GM19438 (cell line): Measurements from ENCODE around the gene CSTB.

Experiments used
- ATAC-seq: cut with Tn5 transposase; IDR thresholded peaks from one replicate; pipeline ENCODE4 v1.9.1; 2021; ENCODE audit warnings: low read depth; ENCODE audit not compliant: unreplicated experiment

Gene CSTB

GRCh38 chr21:43752758-43753438 is 23.2 kb downstream of the CSTB start:
- ATAC-seq, result no peak

DNA sequence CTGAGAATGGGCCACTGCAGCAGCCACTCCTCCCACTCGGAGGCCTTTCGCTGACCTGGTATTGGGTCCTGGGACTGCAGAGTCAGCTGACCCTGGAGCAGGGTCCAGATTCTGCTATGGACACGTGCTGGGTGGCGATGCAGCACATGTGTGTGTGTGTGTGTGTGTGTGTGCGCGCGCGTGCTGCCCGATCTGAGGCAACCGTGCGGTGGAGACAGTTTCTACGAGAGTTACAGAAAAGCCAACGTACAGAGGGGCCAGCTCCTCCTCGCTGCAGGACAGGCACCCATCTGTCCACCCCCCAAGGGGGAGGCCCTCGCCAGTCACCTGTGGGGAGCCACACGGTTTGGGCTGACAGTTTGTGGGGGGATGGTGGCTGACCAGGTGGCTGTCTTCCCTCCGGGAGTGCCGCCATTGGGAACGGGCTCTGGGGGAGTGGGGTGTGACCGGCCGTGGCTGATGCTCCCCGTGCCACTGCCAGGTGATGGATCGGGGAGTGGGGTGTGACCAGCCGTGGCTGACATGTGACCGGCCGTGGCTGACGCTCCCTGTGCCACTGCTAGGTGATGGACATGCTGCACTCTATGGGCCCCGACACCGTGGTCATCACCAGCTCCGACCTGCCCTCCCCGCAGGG is 24.0 kb downstream of the CSTB start:
- ATAC-seq, result no peak

- no peak for ATAC-seq
These were observed 25.6 kb downstream of the CSTB start for GRCh38 chr21:43750339-43751033.

DNA sequence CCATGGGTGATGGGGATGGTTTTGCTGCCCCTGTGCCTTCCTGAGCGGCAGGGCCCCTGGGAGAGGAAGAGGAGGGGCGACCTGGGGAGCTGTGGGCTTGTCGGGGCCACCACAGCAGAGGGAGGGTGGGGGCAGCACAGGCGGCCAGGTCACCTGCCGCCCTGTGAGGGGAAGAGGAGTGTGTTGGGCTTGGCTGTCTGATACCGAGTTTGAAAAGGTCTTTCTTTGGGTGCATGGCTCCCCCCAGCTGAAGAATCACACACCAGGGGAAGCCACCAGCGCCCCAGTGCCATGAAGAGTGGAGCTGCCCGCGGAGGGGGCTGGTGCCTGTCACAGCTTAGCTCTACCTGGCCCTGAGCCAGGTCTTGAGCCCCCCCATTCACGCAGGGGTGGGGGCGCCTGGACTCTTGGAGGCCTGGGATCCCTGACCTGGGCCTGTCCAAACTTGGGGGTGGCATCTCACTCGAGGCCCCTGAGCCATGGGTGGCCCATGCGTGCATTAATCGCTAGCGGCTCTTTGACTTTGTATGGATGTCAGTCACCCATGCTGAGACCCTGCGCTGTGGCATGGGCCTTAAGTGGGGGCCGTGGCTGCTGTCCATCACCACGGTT is 26.4 kb downstream of the CSTB start:
- no peak for ATAC-seq

GRCh38 chr21:43748622-43749021 is 27.5 kb downstream of the CSTB start:
- no peak for ATAC-seq

GRCh38 chr21:43745772-43746517 is 30.2 kb downstream of the CSTB start:
- no peak for ATAC-seq

DNA sequence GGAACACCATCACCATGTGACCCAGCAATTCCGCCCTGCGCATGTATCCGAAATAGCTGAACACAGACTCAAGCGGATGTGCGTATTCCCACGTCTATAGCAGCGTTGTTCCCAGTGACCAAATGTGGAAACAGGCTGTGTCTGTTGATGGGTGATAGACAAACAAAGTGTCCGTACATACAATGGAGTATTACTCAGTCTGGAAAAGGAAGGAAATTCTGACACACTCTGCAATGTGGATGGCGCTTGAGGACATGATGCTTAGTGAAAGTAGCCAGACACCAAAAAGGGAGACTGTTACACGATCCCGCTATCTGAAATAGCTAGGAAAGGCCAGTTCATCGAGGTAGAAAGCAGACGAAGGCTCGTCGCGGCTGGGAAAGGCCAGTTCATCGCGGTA is 31.4 kb downstream of the CSTB start:
- ATAC-seq, result no peak

GRCh38 chr21:43743947-43744346 is 32.2 kb downstream of the CSTB start:
- no peak for ATAC-seq

GRCh38 chr21:43741423-43742096 is 34.5 kb downstream of the CSTB start:
- ATAC-seq, result no peak

DNA sequence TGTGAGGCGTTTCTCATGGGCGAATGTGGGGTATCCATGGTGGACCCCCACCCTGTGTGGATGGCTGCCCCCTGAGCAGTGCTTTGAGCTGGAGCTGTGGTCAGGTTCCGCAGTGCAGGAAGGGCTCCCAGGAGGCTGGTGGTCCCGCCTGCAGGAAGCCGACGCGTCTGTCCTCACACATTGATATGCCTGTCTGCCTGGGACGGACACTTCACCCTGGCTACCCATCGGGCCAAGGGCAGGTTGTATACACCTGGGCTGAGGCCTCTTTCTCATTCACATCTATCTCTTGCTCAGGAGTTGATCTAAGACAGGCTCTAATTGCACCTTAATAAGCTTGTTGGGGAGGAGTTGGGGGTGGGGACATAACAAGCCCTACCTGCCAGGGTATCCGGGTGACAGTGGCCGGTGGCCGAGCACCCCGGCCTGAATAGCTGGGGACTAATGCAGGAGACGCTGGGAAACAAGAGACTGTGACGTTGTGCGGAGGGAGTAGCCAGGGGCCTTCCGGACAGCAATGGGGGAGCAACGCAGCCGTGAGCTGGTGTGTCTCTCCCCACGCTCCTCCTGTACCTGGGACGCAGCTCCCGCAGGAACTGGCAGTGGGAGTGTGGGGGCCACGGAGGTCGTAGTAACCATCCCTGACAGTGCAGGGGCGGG is 35.5 kb downstream of the CSTB start:
- no peak for ATAC-seq

- no peak for ATAC-seq
These were observed 36.3 kb downstream of the CSTB start for GRCh38 chr21:43739621-43740435.

DNA sequence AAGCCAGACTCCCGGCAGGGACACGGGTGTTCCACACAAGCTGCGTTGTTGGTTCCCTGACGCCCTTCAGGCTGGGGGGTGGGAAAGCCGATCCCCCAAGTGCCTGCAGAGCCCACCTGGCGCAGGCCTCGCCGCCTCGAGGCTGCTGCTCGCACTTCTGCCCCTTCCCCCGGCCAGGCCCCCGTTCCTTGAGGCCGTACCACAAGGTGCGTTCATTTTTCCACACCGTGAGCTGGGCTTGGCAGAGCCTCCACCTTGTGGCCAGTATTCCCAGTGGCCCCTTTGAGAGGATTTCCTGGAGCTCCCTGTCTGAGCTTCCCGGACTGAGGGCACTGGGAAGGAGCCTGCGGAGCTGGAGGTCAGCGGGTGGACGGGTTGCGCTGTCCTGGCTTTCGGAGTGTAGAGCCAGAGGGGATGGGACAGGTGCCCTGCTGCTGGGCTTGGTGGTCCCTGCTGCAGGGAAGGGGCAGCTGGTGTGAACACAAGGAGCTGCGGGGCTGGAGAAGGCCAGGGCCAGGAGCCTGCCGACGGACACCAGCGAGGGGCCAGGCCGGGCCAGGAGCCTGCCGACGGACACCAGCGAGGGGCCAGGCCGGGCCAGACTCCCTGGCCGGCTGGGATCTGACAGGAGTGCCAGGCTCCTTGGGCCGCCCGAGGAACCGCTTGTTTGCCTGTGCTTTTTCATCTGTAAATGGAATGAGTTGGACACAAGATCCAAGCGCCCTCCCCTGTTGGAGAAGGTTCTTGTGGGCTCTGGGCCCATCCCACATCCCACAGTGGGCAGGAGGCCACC is 38.8 kb downstream of the CSTB start:
- no peak for ATAC-seq

GRCh38 chr21:43736224-43736883 is 39.8 kb downstream of the CSTB start:
- ATAC-seq, result no peak

DNA sequence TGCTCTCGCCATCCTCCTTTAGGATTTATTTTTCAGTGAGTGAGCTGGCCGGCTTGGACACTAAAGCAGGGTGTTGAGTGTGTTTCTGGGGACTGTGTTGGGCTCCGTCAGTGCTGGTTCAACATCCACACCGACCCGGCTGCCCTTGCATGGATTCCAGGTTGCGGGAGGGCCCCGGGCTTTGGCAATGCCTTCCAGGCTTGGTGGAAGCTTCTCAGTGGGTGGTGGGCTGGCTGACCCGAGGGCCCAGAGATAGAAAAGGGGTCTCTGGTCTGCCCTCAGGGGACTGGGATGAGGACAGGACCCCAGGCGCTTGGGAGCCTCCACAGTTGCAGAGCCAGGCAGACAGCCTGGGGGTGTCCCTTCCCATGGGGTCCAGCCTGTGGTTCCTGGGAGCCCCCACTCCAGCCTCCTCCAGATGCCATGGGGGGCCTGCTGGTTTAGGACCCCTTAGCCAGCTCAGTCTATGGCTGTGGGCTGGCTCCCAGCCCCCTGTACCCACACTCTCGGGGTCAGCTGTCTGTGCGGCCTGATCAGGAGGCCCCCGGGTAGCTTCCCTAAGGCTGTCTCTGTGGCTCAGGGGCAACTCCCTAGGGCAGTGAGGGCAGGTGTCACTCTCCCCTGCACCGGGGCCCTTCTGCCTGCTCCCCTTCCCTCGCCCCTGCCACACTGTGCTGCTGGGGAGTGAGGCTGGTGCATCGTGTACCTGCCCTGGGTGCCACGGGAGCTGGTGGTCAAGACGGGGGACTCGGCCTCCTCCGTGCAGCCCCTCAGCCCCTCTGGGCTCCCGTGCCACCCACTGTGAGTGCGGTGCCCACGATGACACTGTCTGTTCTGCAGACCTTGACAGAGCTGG is 40.6 kb downstream of the CSTB start:
- no peak for ATAC-seq

GRCh38 chr21:43734928-43735229 is 41.2 kb downstream of the CSTB start:
- no peak for ATAC-seq

DNA sequence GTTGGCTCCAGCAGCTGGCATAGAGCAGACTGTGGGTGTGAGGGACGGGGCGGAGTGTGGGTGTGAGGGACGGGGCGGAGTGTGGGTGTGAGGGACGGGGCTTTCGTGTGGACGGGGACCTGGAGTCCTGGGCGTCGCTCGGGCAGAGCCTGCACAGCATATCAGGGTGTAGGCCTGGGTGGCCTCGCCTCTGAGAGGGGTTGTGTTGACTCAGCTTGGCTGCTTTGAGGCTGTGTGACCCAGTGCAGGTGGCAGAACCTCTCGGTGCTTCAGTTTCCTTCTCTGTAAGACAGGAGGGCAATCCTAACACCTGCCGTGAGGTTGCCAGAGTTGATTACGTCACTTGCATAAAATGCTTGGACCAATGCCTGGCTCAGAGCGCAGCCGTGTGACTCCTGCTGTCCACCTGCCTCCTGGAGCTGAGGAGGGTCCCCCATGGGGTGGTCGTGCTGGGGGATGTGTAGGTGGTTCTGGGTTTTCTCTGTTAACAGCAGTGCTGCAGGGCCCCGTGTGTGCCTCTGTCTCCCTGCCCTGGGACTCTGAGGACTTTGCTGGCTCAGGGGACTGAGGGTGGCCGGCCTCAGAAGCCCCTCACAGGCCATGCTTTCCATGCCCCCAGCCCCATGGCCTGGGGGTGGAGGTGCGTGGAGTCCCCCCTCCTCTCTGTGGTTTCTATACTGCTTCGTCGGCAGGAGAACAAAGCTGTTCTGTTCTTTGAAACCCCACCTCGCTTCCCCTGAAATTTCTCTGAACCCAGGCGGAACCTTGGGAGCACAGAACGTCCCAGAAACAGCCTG is 41.8 kb downstream of the CSTB start:
- ATAC-seq, result no peak
